ENCODE measurements around the gene NDUFV2.
"Not testable (repeated sequence)": the region's sequence is repeated elsewhere in the genome, so short reads cannot be mapped to it uniquely, and the experiment has no call there.

NDUFV2 gene

GRCh38 chr18:9157806-9158205 is 55.3 kb downstream of the NDUFV2 start:
- DNase-seq: no peak

DNA sequence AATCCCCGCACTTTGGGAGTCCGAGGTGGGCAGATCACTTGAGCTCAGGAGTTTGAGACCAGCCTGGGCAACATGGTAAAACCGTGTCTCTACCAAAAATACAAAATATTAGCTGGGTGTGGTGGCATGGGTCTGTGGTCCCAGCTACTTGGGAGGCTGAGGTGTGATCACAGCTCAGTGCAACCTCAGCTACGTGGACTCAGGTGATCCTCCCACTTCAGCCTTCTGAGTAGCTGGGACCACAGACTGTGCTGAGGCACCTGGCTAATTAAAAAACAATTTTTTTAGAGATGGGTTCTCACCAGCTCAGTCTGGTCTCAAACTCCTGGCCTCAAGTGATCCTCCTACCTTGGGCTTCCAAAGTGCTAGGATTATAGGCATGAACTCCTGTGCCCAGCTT is 57.5 kb downstream of the NDUFV2 start:
- no peak for DNase-seq

DNA sequence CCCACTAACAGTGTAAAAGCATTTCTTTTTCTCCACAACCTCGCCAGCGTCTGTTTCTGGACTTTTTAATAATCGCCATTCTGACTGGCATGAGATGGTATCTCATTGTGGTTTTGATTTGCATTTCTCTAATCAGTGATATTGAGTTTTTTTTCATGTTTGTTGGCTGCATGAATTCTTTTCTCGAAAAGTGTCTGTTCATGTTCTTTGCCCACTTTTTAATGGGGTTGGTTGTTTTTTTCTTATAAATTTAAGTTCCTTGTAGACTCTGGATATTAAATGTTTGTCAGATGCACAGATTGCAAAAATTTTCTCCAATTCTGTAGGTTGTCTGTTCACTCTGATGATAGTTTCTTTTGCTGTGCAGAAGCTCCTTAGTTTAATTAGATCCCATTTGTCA is 60.2 kb downstream of the NDUFV2 start:
- DNase-seq: not testable (repeated sequence)

GRCh38 chr18:9164149-9164548 is 61.6 kb downstream of the NDUFV2 start:
- not testable (repeated sequence) for DNase-seq

DNA sequence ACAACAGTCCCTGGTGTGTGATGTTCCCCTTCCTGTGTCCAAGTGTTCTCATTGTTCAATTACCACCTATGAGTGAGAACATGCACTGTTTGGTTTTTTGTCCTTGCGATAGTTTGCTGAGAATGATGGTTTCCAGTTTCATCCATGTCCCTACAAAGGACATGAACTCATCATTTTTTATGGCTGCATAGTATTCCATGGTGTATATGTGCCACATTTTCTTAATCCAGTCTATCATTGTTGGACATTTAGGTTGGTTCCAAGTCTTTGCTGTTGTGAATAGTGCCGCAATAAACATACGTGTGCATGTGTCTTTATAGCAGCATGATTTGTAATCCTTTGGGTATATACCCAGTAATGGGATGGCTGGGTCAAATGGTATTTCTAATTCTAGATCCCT is 63.4 kb downstream of the NDUFV2 start:
- DNase-seq: not testable (repeated sequence)

- DNase-seq: not testable (repeated sequence)
Observed at GRCh38 chr18:9169515-9169914, 67.0 kb downstream of the NDUFV2 start.

GRCh38 chr18:9171919-9172318 is 69.4 kb downstream of the NDUFV2 start:
- not testable (repeated sequence) for DNase-seq

- DNase-seq: no peak
Observed at GRCh38 chr18:9172506-9173127, 70.1 kb downstream of the NDUFV2 start.

- no peak for DNase-seq
Observed at GRCh38 chr18:9173770-9174233, 71.3 kb downstream of the NDUFV2 start.

DNA sequence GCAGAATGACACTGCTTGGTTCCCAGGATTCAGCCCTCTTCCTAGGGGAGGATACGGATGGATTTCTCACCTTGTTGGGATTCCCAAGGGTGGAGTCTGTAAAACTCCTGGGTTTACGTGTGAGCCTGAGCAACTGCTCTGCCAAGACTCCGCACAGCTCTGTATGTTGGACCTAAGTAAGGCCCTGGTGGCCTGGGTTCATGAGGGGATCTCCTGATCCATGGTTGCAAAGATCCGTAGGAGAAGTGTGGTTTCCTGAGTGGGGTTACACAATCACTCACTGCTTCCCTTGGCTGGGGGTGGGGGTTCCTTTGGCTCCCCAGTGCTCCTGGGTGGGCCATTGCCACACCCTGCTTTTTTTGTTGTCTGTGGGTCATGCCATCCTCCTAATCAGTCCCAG is 71.8 kb downstream of the NDUFV2 start:
- DNase-seq: peak; percentile 40

GRCh38 chr18:9175115-9175514 is 72.6 kb downstream of the NDUFV2 start:
- no peak for DNase-seq

DNA sequence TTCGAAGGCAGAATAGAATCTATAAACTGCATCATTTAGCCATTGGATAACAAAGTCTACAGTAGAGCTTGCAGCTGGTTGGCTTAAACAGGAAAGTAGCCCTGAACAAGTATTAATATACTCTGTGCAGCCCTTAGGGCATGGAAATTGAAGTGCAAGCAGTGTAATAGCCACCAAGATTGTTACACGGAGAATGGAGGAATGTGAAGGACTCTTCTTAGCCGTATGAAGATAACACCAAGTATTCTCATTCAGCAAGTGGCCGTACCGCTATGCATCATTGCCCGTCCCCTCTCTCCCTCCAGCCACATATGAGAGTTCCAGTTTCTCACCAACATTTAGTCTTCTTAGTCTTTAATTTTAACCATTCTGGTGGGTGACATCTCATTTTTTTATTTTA is 74.5 kb downstream of the NDUFV2 start:
- DNase-seq: no peak

DNA sequence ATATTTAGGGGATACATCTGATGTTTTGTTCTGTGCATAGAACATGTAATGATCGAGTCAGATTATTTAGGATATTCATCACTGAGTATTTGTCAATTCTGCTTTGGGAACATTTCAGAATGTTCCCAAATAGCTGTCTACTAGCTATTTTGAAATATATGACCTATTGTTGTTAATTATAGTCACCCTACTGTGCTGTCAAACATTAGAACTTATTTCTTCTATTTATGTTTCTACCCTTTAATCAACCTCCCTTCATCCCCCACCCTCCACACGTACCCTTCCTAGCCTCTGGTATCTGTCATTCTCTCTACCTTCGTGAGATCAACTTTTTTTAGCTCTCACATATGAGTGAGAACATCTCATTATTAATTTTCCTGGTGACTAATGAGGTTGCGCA is 75.0 kb downstream of the NDUFV2 start:
- DNase-seq: no peak

DNA sequence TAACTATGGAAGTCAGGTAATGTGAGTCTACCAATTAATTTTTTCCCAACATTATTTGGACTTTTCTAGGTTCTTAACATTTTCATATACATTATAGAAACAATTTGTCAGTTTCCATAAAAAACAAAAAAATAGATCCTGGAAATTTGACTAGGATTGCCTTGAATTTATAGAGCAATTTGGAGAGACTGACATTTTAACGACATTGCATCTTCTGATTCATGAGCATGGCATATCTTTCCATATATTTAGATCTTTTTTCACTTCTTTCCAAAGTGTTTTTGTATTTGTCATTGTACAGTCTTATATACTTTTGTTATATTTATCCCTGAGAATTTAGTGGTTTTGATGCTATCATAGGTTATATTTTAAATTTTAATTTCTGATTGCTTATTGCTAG is 76.1 kb downstream of the NDUFV2 start:
- DNase-seq: no peak

- DNase-seq: no peak
Observed at GRCh38 chr18:9181275-9181674, 78.8 kb downstream of the NDUFV2 start.

DNA sequence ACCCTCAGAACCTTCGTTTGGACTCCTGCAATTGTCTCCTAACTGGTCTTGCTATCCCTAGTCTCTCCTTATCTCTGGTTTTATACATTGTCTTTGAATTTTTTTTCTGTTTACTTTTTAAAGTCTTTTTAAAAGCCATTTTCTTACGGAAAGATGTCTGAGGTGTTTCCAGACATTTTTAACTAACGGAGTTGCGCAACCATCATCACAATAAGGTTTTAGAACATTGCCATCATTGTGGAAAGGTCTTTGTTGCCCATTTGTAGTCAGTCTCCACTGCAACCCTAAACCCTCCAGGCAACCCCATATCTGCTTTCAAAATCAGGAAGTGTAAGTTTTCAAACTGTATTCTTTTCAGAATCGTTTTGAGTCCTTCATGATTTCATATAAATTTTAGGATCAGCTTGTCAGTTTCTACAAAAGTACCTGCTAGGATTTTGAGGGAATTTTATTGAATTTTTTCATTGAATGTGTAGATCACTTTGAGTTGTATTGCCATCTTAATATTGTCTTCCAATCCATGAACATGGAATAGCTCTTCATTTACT is 80.4 kb downstream of the NDUFV2 start:
- no peak for DNase-seq

All from GF-D8 (cell line).